IgD-negative memory B cell (primary cell): ENCODE measurements around the gene FAM167B. TPM values are rescaled to one million over a fixed set of nuclear protein-coding genes. Genes with fewer than 3 reads are reported as not detected.
"Not testable (repeated sequence)": the region's sequence is repeated elsewhere in the genome, so short reads cannot be mapped to it uniquely, and the experiment has no call there.

ENCODE experiments used
- H3K27ac Mint-ChIP-seq, 3 donors: one replicate each; pipeline ENCODE4 v1.8.0; 2020 to 2022; ENCODE audit warnings: mild to moderate bottlenecking in 3 of 3, mixed read lengths in 3 of 3, moderate library complexity in 1 of 3
- H3K27me3 Mint-ChIP-seq: one replicate; pipeline ENCODE4 v1.8.0; 2021; ENCODE audit warnings: mixed read lengths
- H3K36me3 Mint-ChIP-seq: one replicate; pipeline ENCODE4 v1.8.0; 2020; ENCODE audit warnings: mild to moderate bottlenecking, mixed read lengths
- H3K4me1 Mint-ChIP-seq, 3 donors: one replicate each; pipeline ENCODE4 v1.8.0; 2020 to 2022; ENCODE audit warnings: mixed read lengths in 3 of 3, mild to moderate bottlenecking in 1 of 3
- H3K4me3 Mint-ChIP-seq, 4 donors: one replicate each; pipeline ENCODE4 v1.8.0; 2020 to 2022; ENCODE audit warnings: mild to moderate bottlenecking in 4 of 4, mixed read lengths in 4 of 4, moderate library complexity in 3 of 4
- H3K9me3 Mint-ChIP-seq, 3 donors: one replicate each; pipeline ENCODE4 v1.8.0; 2020 to 2021; ENCODE audit warnings: mixed read lengths in 3 of 3, mild to moderate bottlenecking in 1 of 3
- polyA plus RNA-seq: library from polyadenylated mRNA; unstranded; fragments of 300-500 nt; fragmentation: Illumina TruSeq; gene quantifications from one replicate; pipeline ENCODE4 v1.2.3, GENCODE V29; 2021

FAM167B gene
- polyA plus RNA-seq, 1 donor from 2014 or later, result not detected

- H3K9me3 Mint-ChIP-seq, result no peaks in the 10 kb centered on the region
- H3K4me3 Mint-ChIP-seq, result peak overlapping the region; percentile 99 to 100 (median 100)
- no peaks in the 10 kb centered on the region for H3K27me3 Mint-ChIP-seq
- H3K27ac Mint-ChIP-seq, result peak overlapping the region; percentile 97 to 98 (median 98)
- no peaks in the 10 kb centered on the region for H3K36me3 Mint-ChIP-seq
- H3K4me1 Mint-ChIP-seq, result peaks cover 26 to 34% (median 29%) of the 10 kb centered on the region in 3 donors
Observed at GRCh38 chr1:32291145-32291707, 44.2 kb downstream of the FAM167B start.

- Mint-ChIP-seq H3K27ac (peak within 1 kb of the TSS; percentile 97 to 98 (median 98)), H3K4me1 (peaks cover 31 to 39% (median 35%) of the 10 kb centered on the region in 3 donors), H3K9me3 (no peaks in the 10 kb centered on the region), H3K36me3 (no peaks in the 10 kb centered on the region), H3K27me3 (no peaks in the 10 kb centered on the region), H3K4me3 (peak within 1 kb of the TSS; percentile 99 to 100 (median 100))
Observed at GRCh38 chr1:32291708-32292538, 44.9 kb downstream of the FAM167B start, which contains the start of gene HDAC1. HDAC1 (plus strand) TSS chr1:32292083; CDS start chr1:32292170, 87 bp downstream.

- Mint-ChIP-seq H3K27ac (peak overlapping the region in 1 of 3 donors; percentile 74), H3K4me1 (peaks cover 28 to 36% (median 34%) of the 10 kb centered on the region in 3 donors), H3K4me3 (peak overlapping the region in 1 of 4 donors; percentile 51)
- not testable (repeated sequence) for H3K27me3 Mint-ChIP-seq, H3K36me3 Mint-ChIP-seq, H3K9me3 Mint-ChIP-seq
Observed at GRCh38 chr1:32298211-32298610, 51.2 kb downstream of the FAM167B start.

Other genes starting within 250 kb of the FAM167B start
- gene KHDRBS1, start 233.4 kb upstream of the FAM167B start, polyA plus RNA-seq, result 123 TPM
- 5.9 TPM for gene TMEM39B, start 174.3 kb upstream of the FAM167B start, polyA plus RNA-seq
- gene KPNA6, start 139.2 kb upstream of the FAM167B start, polyA plus RNA-seq, result 15.9 TPM
- 29.1 TPM for gene TXLNA, start 67.5 kb upstream of the FAM167B start, polyA plus RNA-seq
- 14.0 TPM for gene CCDC28B, start 46.6 kb upstream of the FAM167B start, polyA plus RNA-seq
- gene IQCC, start 41.6 kb upstream of the FAM167B start, polyA plus RNA-seq, result 1.7 TPM
- gene DCDC2B, start 38.1 kb upstream of the FAM167B start, polyA plus RNA-seq, result not detected
- 7.2 TPM for gene TMEM234, start 24.9 kb upstream of the FAM167B start, polyA plus RNA-seq
- 154 TPM for gene EIF3I, start 24.8 kb upstream of the FAM167B start, polyA plus RNA-seq
- 80.5 TPM for gene LCK, start 4.0 kb downstream of the FAM167B start, polyA plus RNA-seq
- gene HDAC1, start 44.9 kb downstream of the FAM167B start, polyA plus RNA-seq, result 183 TPM
- gene MARCKSL1, start 89.0 kb downstream of the FAM167B start, polyA plus RNA-seq, result 219 TPM
- gene FAM229A, start 115.3 kb downstream of the FAM167B start, polyA plus RNA-seq, result 1.7 TPM
- not detected for gene TSSK3, start 115.3 kb downstream of the FAM167B start, polyA plus RNA-seq
- gene BSDC1, start 147.2 kb downstream of the FAM167B start, polyA plus RNA-seq, result 41.0 TPM
- not detected for gene ZBTB8B, start 217.8 kb downstream of the FAM167B start, polyA plus RNA-seq